ENCODE results near the gene TNFRSF25.

Gene TNFRSF25

DNA sequence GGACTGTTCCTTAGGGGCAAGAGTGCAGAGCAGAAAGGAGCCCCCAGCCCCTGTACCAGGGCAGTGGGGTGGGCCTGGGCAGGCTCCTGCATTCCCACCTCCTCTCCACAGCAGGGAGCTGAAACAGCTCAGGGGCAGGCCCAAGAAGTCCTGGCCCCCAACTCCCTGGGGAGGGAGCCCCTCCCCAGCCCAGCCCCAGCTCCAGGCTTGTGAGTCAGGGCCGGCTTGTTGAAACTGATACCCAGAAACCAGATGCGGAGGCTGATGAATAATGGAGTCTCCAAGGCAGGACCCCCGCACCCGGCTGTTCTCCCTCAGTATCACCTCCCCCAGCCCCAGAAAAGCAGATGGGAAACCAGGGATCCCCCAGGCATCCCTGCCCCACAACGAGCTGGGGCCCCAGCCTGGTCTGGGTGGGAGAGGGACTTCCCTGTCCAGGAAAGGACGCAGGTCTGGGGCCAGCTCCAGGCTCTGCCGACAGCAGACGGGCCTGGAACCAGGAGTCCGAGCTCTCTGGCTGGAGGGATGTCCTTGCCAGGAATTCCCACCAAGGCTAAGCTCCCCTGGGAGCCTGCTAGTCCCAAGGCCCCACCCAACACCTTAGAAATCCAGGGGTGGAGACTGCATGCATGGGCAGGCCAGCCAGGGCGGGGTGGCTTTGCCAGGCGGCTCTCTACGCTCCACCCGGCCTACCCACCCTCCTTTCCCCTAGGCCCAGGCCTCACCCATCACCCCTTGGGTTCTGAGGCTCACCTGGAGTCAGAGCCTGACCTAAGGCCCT is 22.8 kb upstream of the TNFRSF25 start:
- no peak overlapping the region for H2AFZ ChIP-seq (ENCODE audit: low read depth)
- H3K4me3 ChIP-seq (IDR thresholded peaks at IDR 0.05; ENCODE audit: insufficient read depth, low read depth, low read length) = no peak overlapping the region
- no peak overlapping the region for H3K4me2 ChIP-seq
- no peaks in the 10 kb centered on the region for H4K20me1 ChIP-seq (ENCODE audit: insufficient read depth)
- TF ChIP-seq, protein P1, sequence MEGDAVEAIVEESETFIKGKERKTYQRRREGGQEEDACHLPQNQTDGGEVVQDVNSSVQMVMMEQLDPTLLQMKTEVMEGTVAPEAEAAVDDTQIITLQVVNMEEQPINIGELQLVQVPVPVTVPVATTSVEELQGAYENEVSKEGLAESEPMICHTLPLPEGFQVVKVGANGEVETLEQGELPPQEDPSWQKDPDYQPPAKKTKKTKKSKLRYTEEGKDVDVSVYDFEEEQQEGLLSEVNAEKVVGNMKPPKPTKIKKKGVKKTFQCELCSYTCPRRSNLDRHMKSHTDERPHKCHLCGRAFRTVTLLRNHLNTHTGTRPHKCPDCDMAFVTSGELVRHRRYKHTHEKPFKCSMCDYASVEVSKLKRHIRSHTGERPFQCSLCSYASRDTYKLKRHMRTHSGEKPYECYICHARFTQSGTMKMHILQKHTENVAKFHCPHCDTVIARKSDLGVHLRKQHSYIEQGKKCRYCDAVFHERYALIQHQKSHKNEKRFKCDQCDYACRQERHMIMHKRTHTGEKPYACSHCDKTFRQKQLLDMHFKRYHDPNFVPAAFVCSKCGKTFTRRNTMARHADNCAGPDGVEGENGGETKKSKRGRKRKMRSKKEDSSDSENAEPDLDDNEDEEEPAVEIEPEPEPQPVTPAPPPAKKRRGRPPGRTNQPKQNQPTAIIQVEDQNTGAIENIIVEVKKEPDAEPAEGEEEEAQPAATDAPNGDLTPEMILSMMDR (conservative IDR thresholded peaks at IDR 0.05; ENCODE audit: low read depth, low read length) = no peak
- peaks cover 10% of the 10 kb centered on the region for H3K4me1 ChIP-seq (ENCODE audit: low read depth, poor library complexity, severe bottlenecking)
- H3K9ac ChIP-seq = no peak overlapping the region
- no peak overlapping the region for H3K27ac ChIP-seq
- no peaks in the 10 kb centered on the region for H3K79me2 ChIP-seq (ENCODE audit: insufficient read depth, low read depth)
- H3K36me3 ChIP-seq (ENCODE audit: insufficient read depth) = no peaks in the 10 kb centered on the region
- H3K27me3 ChIP-seq (ENCODE audit: insufficient read depth, low read depth) = peaks cover 23% of the 10 kb centered on the region

DNA sequence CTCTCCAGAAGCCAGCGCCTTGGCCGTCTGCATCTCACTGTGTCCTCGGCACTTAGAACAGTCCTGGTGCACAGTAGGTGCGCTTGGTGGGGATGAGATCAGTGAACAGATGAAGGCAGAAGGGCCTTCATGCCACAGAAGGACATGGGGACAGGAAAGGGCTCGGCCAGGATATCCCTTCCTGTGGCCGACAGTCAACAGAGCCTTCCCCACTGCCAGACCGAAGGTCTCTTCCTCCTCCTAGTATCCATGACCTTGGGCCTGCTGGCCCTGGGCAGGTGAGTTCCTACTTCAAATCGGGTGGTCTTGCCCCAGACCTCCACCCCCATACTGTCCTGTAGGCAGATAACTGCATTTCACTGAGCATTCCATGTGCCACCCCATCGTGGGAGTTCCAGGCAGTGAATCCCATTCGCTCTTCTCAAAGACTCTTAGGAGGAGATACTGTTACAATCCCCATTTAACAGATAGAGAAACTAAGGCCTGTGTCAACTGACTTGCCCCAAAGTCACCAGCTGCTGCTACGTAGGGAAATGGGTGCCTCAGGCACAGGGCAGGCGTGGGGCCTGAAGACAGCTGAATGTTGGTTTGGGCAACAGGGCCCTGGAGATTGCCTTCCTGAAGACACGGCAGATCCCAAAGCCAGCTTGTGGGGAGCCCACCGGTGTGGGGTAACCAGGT is 22.0 kb upstream of the TNFRSF25 start:
- Histone ChIP-seq H3K4me1 (ENCODE audit: low read depth, poor library complexity, severe bottlenecking) (peaks cover 18% of the 10 kb centered on the region), H3K79me2 (ENCODE audit: insufficient read depth, low read depth) (no peaks in the 10 kb centered on the region)

DNA sequence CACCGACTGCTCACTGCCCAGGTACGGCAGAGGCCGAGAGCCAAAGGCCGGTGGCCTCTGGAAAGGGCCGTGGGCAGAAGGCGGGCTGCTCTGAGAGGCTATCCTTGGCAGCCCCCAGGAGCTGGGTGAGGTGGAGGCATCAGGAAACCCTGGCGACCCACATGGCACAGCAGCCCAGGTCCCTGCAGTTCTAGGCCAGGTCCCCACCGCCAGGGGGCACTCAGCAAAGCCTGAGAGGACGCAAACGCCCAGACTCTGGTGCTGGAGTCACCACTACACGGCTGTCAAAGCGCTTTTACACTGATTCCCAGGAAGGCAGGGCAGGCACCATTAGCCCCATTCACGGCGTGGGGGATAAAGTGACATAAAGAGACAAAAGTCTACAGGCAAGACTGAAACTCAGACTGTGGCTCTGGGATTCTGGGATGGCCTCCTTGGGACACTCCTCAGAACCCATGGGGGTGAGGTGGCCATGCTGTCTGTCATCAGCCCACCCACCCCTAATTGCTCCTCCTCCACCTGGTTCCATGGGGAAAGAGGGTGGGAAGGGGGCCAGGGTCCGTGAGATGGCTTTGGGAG is 20.5 kb upstream of the TNFRSF25 start:
- no peak overlapping the region for H3K9ac ChIP-seq
- no peaks in the 10 kb centered on the region for H3K36me3 ChIP-seq (ENCODE audit: insufficient read depth)
- H3K27ac ChIP-seq = no peak overlapping the region
- H3K79me2 ChIP-seq (ENCODE audit: insufficient read depth, low read depth) = no peaks in the 10 kb centered on the region
- peaks cover 18% of the 10 kb centered on the region for H3K4me1 ChIP-seq (ENCODE audit: low read depth, poor library complexity, severe bottlenecking)
- TF ChIP-seq, protein P1 (conservative IDR thresholded peaks at IDR 0.05; ENCODE audit: low read depth, low read length) = peak; percentile 93
- H2AFZ ChIP-seq (ENCODE audit: low read depth) = peak overlapping the region; percentile 32; the same call in 1 of the 2 replicates
- H4K20me1 ChIP-seq (ENCODE audit: insufficient read depth) = no peaks in the 10 kb centered on the region
- H3K4me3 ChIP-seq (IDR thresholded peaks at IDR 0.05; ENCODE audit: insufficient read depth, low read depth, low read length) = no peak overlapping the region
- H3K4me2 ChIP-seq = no peak overlapping the region; the same call in 1 of the 2 replicates
- H3K27me3 ChIP-seq (ENCODE audit: insufficient read depth, low read depth) = peaks cover 43% of the 10 kb centered on the region

More for the DNA sequence above, 22.0 kb upstream of the TNFRSF25 start:
- Histone ChIP-seq H3K4me3 (IDR thresholded peaks at IDR 0.05; ENCODE audit: insufficient read depth, low read depth, low read length) (no peak overlapping the region), H4K20me1 (ENCODE audit: insufficient read depth) (no peaks in the 10 kb centered on the region), H3K4me2 (no peak overlapping the region), H3K27me3 (ENCODE audit: insufficient read depth, low read depth) (peaks cover 32% of the 10 kb centered on the region), H2AFZ (ENCODE audit: low read depth) (no peak overlapping the region), H3K27ac (no peak overlapping the region), H3K36me3 (ENCODE audit: insufficient read depth) (no peaks in the 10 kb centered on the region), H3K9ac (no peak overlapping the region)
- TF ChIP-seq, protein P1 (conservative IDR thresholded peaks at IDR 0.05; ENCODE audit: low read depth, low read length) = no peak

DNA sequence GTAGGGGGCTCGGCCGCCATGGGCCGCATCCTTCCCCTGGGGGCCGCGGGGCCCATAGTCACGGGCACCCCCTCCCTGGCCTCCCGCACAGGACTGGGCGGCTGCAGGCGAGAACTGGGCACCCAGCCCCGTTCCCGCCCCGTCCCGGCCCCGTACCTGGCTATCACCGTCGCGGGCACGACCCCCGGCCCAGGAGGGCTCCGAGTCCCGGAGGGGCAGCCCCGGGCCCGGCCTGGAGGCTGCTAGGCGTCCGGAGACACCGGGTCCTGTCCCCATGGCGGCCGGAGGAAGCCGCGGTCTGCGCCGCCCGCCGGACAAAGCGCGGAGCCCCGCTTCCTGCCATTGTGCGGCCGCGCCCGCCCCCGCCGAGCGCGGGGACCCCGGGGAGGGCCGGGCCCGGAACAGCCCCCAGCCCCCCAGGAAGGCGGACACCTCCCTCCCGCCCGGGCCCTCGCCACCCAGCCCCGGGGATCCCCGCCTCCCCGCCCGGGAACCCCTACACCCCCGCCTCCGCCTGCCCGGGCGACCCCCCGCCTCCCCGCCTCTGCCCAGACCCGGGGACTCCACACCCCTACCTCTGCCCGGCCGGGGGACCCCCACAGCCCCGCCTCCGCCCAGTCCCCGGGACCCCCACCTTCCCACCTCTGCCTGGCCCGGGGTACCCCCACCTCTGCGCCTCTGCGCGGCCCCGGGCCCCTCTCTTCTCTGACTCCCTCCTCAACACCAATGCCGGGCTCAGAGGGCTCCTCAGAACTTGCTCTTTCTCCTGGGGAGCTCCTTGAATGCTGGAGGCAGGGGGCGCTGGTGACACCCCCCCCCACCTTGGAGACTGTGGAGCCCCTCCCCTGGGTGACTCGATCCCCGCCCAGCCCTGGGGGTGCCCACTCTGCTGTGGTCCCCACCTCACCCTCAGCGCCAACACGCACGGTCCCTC is 19.5 kb upstream of the TNFRSF25 start:
- no peaks in the 10 kb centered on the region for H3K79me2 ChIP-seq (ENCODE audit: insufficient read depth, low read depth)
- TF ChIP-seq, protein P1 (conservative IDR thresholded peaks at IDR 0.05; ENCODE audit: low read depth, low read length) = no peak

More for the DNA sequence above, 19.5 kb upstream of the TNFRSF25 start:
- H3K27me3 ChIP-seq (ENCODE audit: insufficient read depth, low read depth) = peaks cover 52% of the 10 kb centered on the region
- no peak overlapping the region for H3K4me3 ChIP-seq (IDR thresholded peaks at IDR 0.05; ENCODE audit: insufficient read depth, low read depth, low read length)
- no peak overlapping the region for H3K4me2 ChIP-seq
- peaks cover 11% of the 10 kb centered on the region for H3K4me1 ChIP-seq (ENCODE audit: low read depth, poor library complexity, severe bottlenecking)
- H3K36me3 ChIP-seq (ENCODE audit: insufficient read depth) = no peaks in the 10 kb centered on the region
- H3K27ac ChIP-seq = no peak overlapping the region
- no peaks in the 10 kb centered on the region for H4K20me1 ChIP-seq (ENCODE audit: insufficient read depth)
- no peak overlapping the region for H2AFZ ChIP-seq (ENCODE audit: low read depth)
- no peak overlapping the region for H3K9ac ChIP-seq

All from KMS-11 (cell line).